WTC11 (cell line): ENCODE results near the gene PEX26. TPM values are rescaled to one million over a fixed set of nuclear protein-coding genes. Genes with fewer than 3 reads are reported as not detected.

Source experiments
- ATAC-seq: fragments of 200-7000 bp; cut with Tn5 transposase; 2 replicates; pipeline ENCODE4 v1.10.0; 2021; ENCODE audit warnings: mild to moderate bottlenecking, moderate library complexity
- CTCF ChIA-PET: fragments of 300-600 bp; sonication (Branson Sonifier 250); formaldehyde crosslinking; loops from one replicate; lab custom pipeline; 2021; ENCODE audit warnings: antibody characterized with exemption; lab: Charles Lee
- POLR2A ChIA-PET: fragments of 350-600 bp; sonication (Branson Sonifier 250); formaldehyde crosslinking; loops from one replicate; lab custom pipeline; 2021; ENCODE audit warnings: antibody characterized with exemption; lab: Charles Lee
- DNase-seq: peaks from one replicate; pipeline ENCODE4 v3.0.0; 2021; ENCODE audit warnings: low spot score
- H3K27ac Mint-ChIP-seq: 2 replicates; pipeline ENCODE4 v1.8.0; 2021; ENCODE audit warnings: mixed read lengths
- H3K27me3 Mint-ChIP-seq: 2 replicates; pipeline ENCODE4 v1.8.0; 2021; ENCODE audit warnings: low read depth, mild to moderate bottlenecking, moderate library complexity, mixed read lengths
- H3K36me3 Mint-ChIP-seq: 2 replicates; pipeline ENCODE4 v1.8.0; 2021; ENCODE audit warnings: mixed read lengths
- H3K4me1 Mint-ChIP-seq: 2 replicates; pipeline ENCODE4 v1.8.0; 2022; ENCODE audit warnings: mixed read lengths
- H3K4me3 Mint-ChIP-seq: 2 replicates; pipeline ENCODE4 v1.8.0; 2021; ENCODE audit warnings: mild to moderate bottlenecking, moderate library complexity, mixed read lengths
- H3K9me3 Mint-ChIP-seq: 2 replicates; pipeline ENCODE4 v1.8.0; 2021; ENCODE audit warnings: mixed read lengths
- ETV6 ChIP-seq: sonication (generic); formaldehyde crosslinking; IDR thresholded peaks from 2 replicates; pipeline ENCODE4 v1.8.1; 2022; ENCODE audit warnings: mild to moderate bottlenecking, missing genetic modification reagents
- FOXK1 ChIP-seq: sonication (generic); formaldehyde crosslinking; IDR thresholded peaks from 2 replicates; pipeline ENCODE4 v1.8.0; 2022; ENCODE audit warnings: mild to moderate bottlenecking, moderate library complexity, missing genetic modification reagents
- GABPB1 ChIP-seq: sonication (generic); formaldehyde crosslinking; IDR thresholded peaks from 2 replicates; pipeline ENCODE4 v1.8.1; 2023; ENCODE audit warnings: mild to moderate bottlenecking, missing genetic modification reagents
- JAZF1 ChIP-seq: fragments of 250-450 bp; sonication (Bioruptor Pico); IDR thresholded peaks from 2 replicates; pipeline ENCODE4 v1.9.0; 2021; ENCODE audit warnings: moderate library complexity, mild to moderate bottlenecking, inconsistent platforms
- JUN ChIP-seq: sonication (generic); formaldehyde crosslinking; IDR thresholded peaks from 2 replicates; pipeline ENCODE4 v1.8.0; 2023; ENCODE audit warnings: mild to moderate bottlenecking, missing genetic modification reagents
- MXD4 ChIP-seq: fragments of 250-450 bp; sonication (Bioruptor Pico); IDR thresholded peaks from 2 replicates; pipeline ENCODE4 v1.8.0; 2021; ENCODE audit warnings: mild to moderate bottlenecking, moderate library complexity, borderline replicate concordance
- MYBL2 ChIP-seq: sonication (generic); formaldehyde crosslinking; IDR thresholded peaks from 2 replicates; pipeline ENCODE4 v1.8.1; 2023; ENCODE audit warnings: mild to moderate bottlenecking, moderate library complexity, missing genetic modification reagents
- NFATC4 ChIP-seq: fragments of 250-450 bp; sonication (Bioruptor Pico); IDR thresholded peaks from 2 replicates; pipeline ENCODE4 v1.9.0; 2021; ENCODE audit warnings: mild to moderate bottlenecking
- NFYB ChIP-seq: sonication (generic); formaldehyde crosslinking; conservative IDR thresholded peaks from 2 replicates; pipeline ENCODE4 v1.8.0; 2022; ENCODE audit warnings: low read depth, missing genetic modification reagents
- NR2C2 ChIP-seq: sonication (generic); formaldehyde crosslinking; IDR thresholded peaks from 2 replicates; pipeline ENCODE4 v1.8.0; 2022; ENCODE audit warnings: mild to moderate bottlenecking, missing genetic modification reagents
- NR3C1 ChIP-seq: sonication (generic); formaldehyde crosslinking; conservative IDR thresholded peaks from 2 replicates; pipeline ENCODE4 v1.8.1; 2023; ENCODE audit warnings: low read depth, mild to moderate bottlenecking, missing genetic modification reagents
- OVOL2 ChIP-seq: fragments of 250-450 bp; sonication (Bioruptor Pico); IDR thresholded peaks from 2 replicates; pipeline ENCODE4 v1.9.0; 2021; ENCODE audit warnings: mild to moderate bottlenecking, borderline replicate concordance
- SP1 ChIP-seq: sonication (generic); formaldehyde crosslinking; conservative IDR thresholded peaks from 2 replicates; pipeline ENCODE4 v1.8.1; 2022; ENCODE audit warnings: missing genetic modification reagents
- ZBTB21 ChIP-seq: sonication (generic); formaldehyde crosslinking; IDR thresholded peaks from 2 replicates; pipeline ENCODE4 v1.8.1; 2023; ENCODE audit warnings: mild to moderate bottlenecking, missing genetic modification reagents, borderline replicate concordance
- ZNF263 ChIP-seq: sonication (generic); formaldehyde crosslinking; IDR thresholded peaks from 2 replicates; pipeline ENCODE4 v1.8.1; 2022; ENCODE audit warnings: low read depth, mild to moderate bottlenecking, moderate library complexity, missing genetic modification reagents
- ZNF317 ChIP-seq: sonication (generic); formaldehyde crosslinking; IDR thresholded peaks from 2 replicates; pipeline ENCODE4 v1.8.1; 2023; ENCODE audit warnings: low read depth, mild to moderate bottlenecking, moderate library complexity, missing genetic modification reagents, borderline replicate concordance
- ZNF671 ChIP-seq: fragments of 250-450 bp; sonication (Bioruptor Pico); IDR thresholded peaks from 2 replicates; pipeline ENCODE4 v1.8.0; 2021; ENCODE audit warnings: mild to moderate bottlenecking
- total RNA-seq: library from RNA; stranded (reverse); gene quantifications from 3 replicates; pipeline ENCODE4 v1.2.3, GENCODE V29; 2021
- TF ChIP-seq, protein P1 (sequence below): fragments of 250-450 bp; sonication (Bioruptor Pico); IDR thresholded peaks from 2 replicates; pipeline ENCODE4 v1.9.0; 2021; ENCODE audit warnings: mild to moderate bottlenecking
- TF ChIP-seq, protein P2 (sequence below): sonication (generic); formaldehyde crosslinking; IDR thresholded peaks from 2 replicates; pipeline ENCODE4 v1.8.0; 2023; ENCODE audit warnings: missing genetic modification reagents
- TF ChIP-seq, protein P3 (sequence below): sonication (generic); formaldehyde crosslinking; IDR thresholded peaks from 2 replicates; pipeline ENCODE4 v1.8.1; 2023; ENCODE audit warnings: mild to moderate bottlenecking, missing genetic modification reagents, borderline replicate concordance
- TF ChIP-seq, protein P4 (sequence below): sonication (generic); formaldehyde crosslinking; IDR thresholded peaks from 2 replicates; pipeline ENCODE4 v1.8.1; 2022; ENCODE audit warnings: mild to moderate bottlenecking, missing genetic modification reagents, moderate library complexity, borderline replicate concordance
- TF ChIP-seq, protein P5 (sequence below): sonication (generic); formaldehyde crosslinking; IDR thresholded peaks from 2 replicates; pipeline ENCODE4 v1.8.1; 2023; ENCODE audit warnings: mild to moderate bottlenecking, missing genetic modification reagents, moderate library complexity
- TF ChIP-seq, protein P6 (sequence below): sonication (generic); formaldehyde crosslinking; conservative IDR thresholded peaks from 2 replicates; pipeline ENCODE4 v1.8.1; 2022; ENCODE audit warnings: mild to moderate bottlenecking, missing genetic modification reagents

Gene PEX26
- total RNA-seq, 1 experiment from 2014 or later = 52.3 TPM

DNA sequence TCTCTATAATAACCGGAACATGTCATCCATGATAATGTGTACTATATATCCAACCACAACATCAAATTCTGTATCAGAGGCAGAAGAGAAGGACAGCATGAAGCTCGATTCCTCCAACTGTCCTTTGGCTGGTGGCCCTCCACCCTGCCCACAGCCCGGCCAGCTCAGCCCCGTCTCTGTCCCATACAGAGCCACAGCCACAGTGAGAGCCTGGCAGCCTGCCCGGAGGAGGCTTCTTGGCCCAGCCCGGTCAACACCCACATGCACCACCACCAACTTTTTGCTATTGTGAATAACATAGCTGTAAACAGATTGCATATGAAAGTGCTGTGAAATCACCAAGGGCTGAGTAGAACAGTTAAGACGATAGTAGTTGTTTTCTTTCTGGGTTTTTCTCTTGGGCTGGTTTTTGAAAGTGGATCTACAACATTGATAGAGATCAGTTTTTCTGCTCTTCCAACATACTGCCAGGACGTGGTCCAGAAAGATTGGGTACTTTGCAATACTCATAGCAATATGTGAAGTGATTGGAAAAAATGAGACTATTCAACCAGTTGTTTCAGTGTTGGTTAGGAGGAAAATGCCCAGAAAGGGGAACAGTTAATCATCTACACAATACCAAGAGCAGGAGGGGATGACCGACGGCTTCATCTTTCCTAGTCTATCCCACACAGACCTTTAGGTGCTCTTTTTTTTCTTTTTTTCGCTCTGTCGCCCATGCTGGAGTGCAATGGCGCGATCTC lies 25.9 kb downstream of the PEX26 start:
- Mint-ChIP-seq H3K27ac (no peak overlapping the region), H3K4me3 (no peak overlapping the region)
- CTCF ChIA-PET = no interaction called here
- DNase-seq (no peak), ATAC-seq (no peak)
- TF ChIP-seq ZNF263 (CRISPR knock-in tag) (no peak), FOXK1 (CRISPR knock-in tag) (no peak), MXD4 (CRISPR knock-in tag) (no peak), GABPB1 (CRISPR knock-in tag) (no peak), NFATC4 (CRISPR knock-in tag) (no peak), ZNF671 (no peak), NR3C1 (CRISPR knock-in tag) (no peak), ETV6 (CRISPR knock-in tag) (no peak), SP1 (CRISPR knock-in tag) (no peak), ZNF317 (CRISPR knock-in tag) (no peak), OVOL2 (CRISPR knock-in tag) (no peak)
- TF ChIP-seq, protein P1, sequence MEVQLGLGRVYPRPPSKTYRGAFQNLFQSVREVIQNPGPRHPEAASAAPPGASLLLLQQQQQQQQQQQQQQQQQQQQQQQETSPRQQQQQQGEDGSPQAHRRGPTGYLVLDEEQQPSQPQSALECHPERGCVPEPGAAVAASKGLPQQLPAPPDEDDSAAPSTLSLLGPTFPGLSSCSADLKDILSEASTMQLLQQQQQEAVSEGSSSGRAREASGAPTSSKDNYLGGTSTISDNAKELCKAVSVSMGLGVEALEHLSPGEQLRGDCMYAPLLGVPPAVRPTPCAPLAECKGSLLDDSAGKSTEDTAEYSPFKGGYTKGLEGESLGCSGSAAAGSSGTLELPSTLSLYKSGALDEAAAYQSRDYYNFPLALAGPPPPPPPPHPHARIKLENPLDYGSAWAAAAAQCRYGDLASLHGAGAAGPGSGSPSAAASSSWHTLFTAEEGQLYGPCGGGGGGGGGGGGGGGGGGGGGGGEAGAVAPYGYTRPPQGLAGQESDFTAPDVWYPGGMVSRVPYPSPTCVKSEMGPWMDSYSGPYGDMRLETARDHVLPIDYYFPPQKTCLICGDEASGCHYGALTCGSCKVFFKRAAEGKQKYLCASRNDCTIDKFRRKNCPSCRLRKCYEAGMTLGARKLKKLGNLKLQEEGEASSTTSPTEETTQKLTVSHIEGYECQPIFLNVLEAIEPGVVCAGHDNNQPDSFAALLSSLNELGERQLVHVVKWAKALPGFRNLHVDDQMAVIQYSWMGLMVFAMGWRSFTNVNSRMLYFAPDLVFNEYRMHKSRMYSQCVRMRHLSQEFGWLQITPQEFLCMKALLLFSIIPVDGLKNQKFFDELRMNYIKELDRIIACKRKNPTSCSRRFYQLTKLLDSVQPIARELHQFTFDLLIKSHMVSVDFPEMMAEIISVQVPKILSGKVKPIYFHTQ (CRISPR knock-in tag) = no peak
- TF ChIP-seq, protein P2, sequence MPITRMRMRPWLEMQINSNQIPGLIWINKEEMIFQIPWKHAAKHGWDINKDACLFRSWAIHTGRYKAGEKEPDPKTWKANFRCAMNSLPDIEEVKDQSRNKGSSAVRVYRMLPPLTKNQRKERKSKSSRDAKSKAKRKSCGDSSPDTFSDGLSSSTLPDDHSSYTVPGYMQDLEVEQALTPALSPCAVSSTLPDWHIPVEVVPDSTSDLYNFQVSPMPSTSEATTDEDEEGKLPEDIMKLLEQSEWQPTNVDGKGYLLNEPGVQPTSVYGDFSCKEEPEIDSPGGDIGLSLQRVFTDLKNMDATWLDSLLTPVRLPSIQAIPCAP = no peak
- TF ChIP-seq, all 79 proteins: peak for 0
- peaks cover 10% of the 10 kb centered on the region for H3K36me3 Mint-ChIP-seq
- H3K9me3 Mint-ChIP-seq = peaks cover 32% of the 10 kb centered on the region
- H3K4me1 Mint-ChIP-seq = no peaks in the 10 kb centered on the region
- peaks cover 26% of the 10 kb centered on the region for H3K27me3 Mint-ChIP-seq
- POLR2A ChIA-PET = no interaction called here

DNA sequence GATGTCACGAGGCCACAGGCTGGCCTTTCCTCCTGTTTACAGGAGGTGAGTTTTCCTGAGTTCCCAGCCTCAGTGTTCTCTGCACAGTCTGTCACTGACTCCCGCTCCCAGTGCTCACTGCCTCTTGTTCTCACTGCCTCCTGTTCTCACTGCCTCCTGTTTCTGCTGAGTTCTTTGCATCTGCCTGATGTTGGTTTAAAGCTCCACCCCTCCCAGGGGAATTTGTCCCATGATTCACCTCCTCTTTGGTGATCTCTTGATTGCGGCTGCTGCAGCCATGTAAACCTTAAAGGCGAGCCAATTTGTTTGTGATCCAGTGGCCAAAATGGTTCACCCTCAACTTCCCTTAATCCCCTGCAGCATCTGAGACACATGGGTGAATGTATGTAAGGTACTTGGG lies 26.8 kb downstream of the PEX26 start:
- ChIA-PET CTCF (no interaction called here), POLR2A (no interaction called here)
- peaks cover 35% of the 10 kb centered on the region for H3K27me3 Mint-ChIP-seq
- H3K36me3 Mint-ChIP-seq = peaks cover 16% of the 10 kb centered on the region
- no peak for ATAC-seq
- no peak overlapping the region for H3K4me3 Mint-ChIP-seq
- no peak overlapping the region for H3K27ac Mint-ChIP-seq
- H3K9me3 Mint-ChIP-seq = peaks cover 39% of the 10 kb centered on the region
- no peak for DNase-seq
- H3K4me1 Mint-ChIP-seq = peaks cover 2% of the 10 kb centered on the region
- TF ChIP-seq JAZF1 (CRISPR knock-in tag) = no peak
- TF ChIP-seq JUN (CRISPR knock-in tag) = no peak
- TF ChIP-seq NFATC4 (CRISPR knock-in tag) = no peak
- TF ChIP-seq, protein P3, sequence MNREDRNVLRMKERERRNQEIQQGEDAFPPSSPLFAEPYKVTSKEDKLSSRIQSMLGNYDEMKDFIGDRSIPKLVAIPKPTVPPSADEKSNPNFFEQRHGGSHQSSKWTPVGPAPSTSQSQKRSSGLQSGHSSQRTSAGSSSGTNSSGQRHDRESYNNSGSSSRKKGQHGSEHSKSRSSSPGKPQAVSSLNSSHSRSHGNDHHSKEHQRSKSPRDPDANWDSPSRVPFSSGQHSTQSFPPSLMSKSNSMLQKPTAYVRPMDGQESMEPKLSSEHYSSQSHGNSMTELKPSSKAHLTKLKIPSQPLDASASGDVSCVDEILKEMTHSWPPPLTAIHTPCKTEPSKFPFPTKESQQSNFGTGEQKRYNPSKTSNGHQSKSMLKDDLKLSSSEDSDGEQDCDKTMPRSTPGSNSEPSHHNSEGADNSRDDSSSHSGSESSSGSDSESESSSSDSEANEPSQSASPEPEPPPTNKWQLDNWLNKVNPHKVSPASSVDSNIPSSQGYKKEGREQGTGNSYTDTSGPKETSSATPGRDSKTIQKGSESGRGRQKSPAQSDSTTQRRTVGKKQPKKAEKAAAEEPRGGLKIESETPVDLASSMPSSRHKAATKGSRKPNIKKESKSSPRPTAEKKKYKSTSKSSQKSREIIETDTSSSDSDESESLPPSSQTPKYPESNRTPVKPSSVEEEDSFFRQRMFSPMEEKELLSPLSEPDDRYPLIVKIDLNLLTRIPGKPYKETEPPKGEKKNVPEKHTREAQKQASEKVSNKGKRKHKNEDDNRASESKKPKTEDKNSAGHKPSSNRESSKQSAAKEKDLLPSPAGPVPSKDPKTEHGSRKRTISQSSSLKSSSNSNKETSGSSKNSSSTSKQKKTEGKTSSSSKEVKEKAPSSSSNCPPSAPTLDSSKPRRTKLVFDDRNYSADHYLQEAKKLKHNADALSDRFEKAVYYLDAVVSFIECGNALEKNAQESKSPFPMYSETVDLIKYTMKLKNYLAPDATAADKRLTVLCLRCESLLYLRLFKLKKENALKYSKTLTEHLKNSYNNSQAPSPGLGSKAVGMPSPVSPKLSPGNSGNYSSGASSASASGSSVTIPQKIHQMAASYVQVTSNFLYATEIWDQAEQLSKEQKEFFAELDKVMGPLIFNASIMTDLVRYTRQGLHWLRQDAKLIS (CRISPR knock-in tag) = no peak
- no peak for TF ChIP-seq NFYB
- no peak for TF ChIP-seq NR2C2 (CRISPR knock-in tag)
- TF ChIP-seq, protein P4, sequence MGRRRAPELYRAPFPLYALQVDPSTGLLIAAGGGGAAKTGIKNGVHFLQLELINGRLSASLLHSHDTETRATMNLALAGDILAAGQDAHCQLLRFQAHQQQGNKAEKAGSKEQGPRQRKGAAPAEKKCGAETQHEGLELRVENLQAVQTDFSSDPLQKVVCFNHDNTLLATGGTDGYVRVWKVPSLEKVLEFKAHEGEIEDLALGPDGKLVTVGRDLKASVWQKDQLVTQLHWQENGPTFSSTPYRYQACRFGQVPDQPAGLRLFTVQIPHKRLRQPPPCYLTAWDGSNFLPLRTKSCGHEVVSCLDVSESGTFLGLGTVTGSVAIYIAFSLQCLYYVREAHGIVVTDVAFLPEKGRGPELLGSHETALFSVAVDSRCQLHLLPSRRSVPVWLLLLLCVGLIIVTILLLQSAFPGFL (CRISPR knock-in tag) = no peak
- TF ChIP-seq MYBL2 (CRISPR knock-in tag) = no peak
- TF ChIP-seq, protein P5, sequence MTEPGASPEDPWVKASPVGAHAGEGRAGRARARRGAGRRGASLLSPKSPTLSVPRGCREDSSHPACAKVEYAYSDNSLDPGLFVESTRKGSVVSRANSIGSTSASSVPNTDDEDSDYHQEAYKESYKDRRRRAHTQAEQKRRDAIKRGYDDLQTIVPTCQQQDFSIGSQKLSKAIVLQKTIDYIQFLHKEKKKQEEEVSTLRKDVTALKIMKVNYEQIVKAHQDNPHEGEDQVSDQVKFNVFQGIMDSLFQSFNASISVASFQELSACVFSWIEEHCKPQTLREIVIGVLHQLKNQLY = no peak
- TF ChIP-seq, protein P6, sequence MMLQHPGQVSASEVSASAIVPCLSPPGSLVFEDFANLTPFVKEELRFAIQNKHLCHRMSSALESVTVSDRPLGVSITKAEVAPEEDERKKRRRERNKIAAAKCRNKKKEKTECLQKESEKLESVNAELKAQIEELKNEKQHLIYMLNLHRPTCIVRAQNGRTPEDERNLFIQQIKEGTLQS (CRISPR knock-in tag) = no peak
- no peak for TF ChIP-seq ZBTB21 (CRISPR knock-in tag)
- TF ChIP-seq, protein P1 (CRISPR knock-in tag) = no peak
